HG03439 (cell line): ENCODE results near the gene PRRG2.

ENCODE experiments used
- ATAC-seq: cut with Tn5 transposase; IDR thresholded peaks from one replicate; pipeline ENCODE4 v1.9.1; 2021; ENCODE audit warnings: mild to moderate bottlenecking, moderate library complexity; ENCODE audit not compliant: unreplicated experiment

Gene PRRG2

GRCh38 chr19:49585023-49585422 is 3.9 kb downstream of the PRRG2 start:
- no peak for ATAC-seq

- ATAC-seq: no peak
Measured at GRCh38 chr19:49587227-49587626, 6.1 kb downstream of the PRRG2 start.

- ATAC-seq: no peak
Measured at GRCh38 chr19:49588365-49589122, 7.4 kb downstream of the PRRG2 start.

GRCh38 chr19:49589502-49589905 is 8.4 kb downstream of the PRRG2 start:
- no peak for ATAC-seq

GRCh38 chr19:49590071-49590970 is 9.2 kb downstream of the PRRG2 start:
- peak; percentile 57 for ATAC-seq

GRCh38 chr19:49590971-49591730 is 10.0 kb downstream of the PRRG2 start, which contains the start of gene PRR12:
PRR12 (plus strand) TSS chr19:49591182; CDS start chr19:49591655, 473 bp downstream.
- ATAC-seq: no peak

GRCh38 chr19:49591731-49592485 is 10.8 kb downstream of the PRRG2 start:
- ATAC-seq: no peak

GRCh38 chr19:49592486-49593232 is 11.5 kb downstream of the PRRG2 start:
- ATAC-seq: no peak

GRCh38 chr19:49593233-49594113 is 12.4 kb downstream of the PRRG2 start:
- peak; percentile 36 for ATAC-seq

- no peak for ATAC-seq
Measured at GRCh38 chr19:49594157-49594992, 13.3 kb downstream of the PRRG2 start.

GRCh38 chr19:49594993-49595818 is 14.1 kb downstream of the PRRG2 start:
- ATAC-seq: no peak

- ATAC-seq: no peak
Measured at GRCh38 chr19:49595819-49596404, 14.8 kb downstream of the PRRG2 start.

- no peak for ATAC-seq
Measured at GRCh38 chr19:49596407-49596806, 15.3 kb downstream of the PRRG2 start.

- no peak for ATAC-seq
Measured at GRCh38 chr19:49596954-49597702, 16.0 kb downstream of the PRRG2 start.

- no peak for ATAC-seq
Measured at GRCh38 chr19:49597703-49597974, 16.5 kb downstream of the PRRG2 start.
